Chondrocyte (in vitro differentiated cells): ENCODE measurements around the gene GNAI3. TPM values are rescaled to one million over a fixed set of nuclear protein-coding genes. Genes with fewer than 3 reads are reported as not detected.

ENCODE experiments used
- DNase-seq: peaks from one replicate; pipeline ENCODE4 v3.0.0; 2021; ENCODE audit warnings: mixed read lengths, low spot score
- H3K27ac Mint-ChIP-seq: one replicate; pipeline ENCODE4 v1.8.0; 2021; ENCODE audit warnings: mild to moderate bottlenecking, moderate library complexity, mixed read lengths; ENCODE audit not compliant: unreplicated experiment
- H3K27me3 Mint-ChIP-seq: 2 replicates; pipeline ENCODE4 v1.8.0; 2021; ENCODE audit warnings: low read depth, mixed read lengths
- H3K36me3 Mint-ChIP-seq: 2 replicates; pipeline ENCODE4 v1.8.0; 2021; ENCODE audit warnings: low read depth, mixed read lengths
- H3K4me1 Mint-ChIP-seq: 2 replicates; pipeline ENCODE4 v1.8.0; 2021; ENCODE audit warnings: low read depth, mild to moderate bottlenecking, mixed read lengths
- H3K4me3 Mint-ChIP-seq: one replicate; pipeline ENCODE4 v1.8.0; 2021; ENCODE audit warnings: mild to moderate bottlenecking, moderate library complexity, mixed read lengths; ENCODE audit not compliant: unreplicated experiment
- H3K9me3 Mint-ChIP-seq: 2 replicates; pipeline ENCODE4 v1.8.0; 2021; ENCODE audit warnings: low read depth, mixed read lengths
- CTCF ChIP-seq: fragments of 200-600 bp; sonication (generic); IDR thresholded peaks from 2 replicates; pipeline ENCODE4 v1.5.0; 2021; ENCODE audit warnings: antibody characterized with exemption, mild to moderate bottlenecking, moderate library complexity
- total RNA-seq: library from RNA; stranded (reverse); gene quantifications from 3 replicates; pipeline ENCODE4 v1.2.1, GENCODE V29; 2021

Gene GNAI3
- total RNA-seq, 1 donor from 2014 or later: 10.7 TPM

GRCh38 chr1:109630898-109631512 lies 82.6 kb downstream of the GNAI3 start:
- Mint-ChIP-seq H3K4me1 (peaks cover 1% of the 10 kb centered on the region), H3K4me3 (no peak overlapping the region), H3K27ac (no peak overlapping the region), H3K9me3 (no peaks in the 10 kb centered on the region), H3K36me3 (peaks cover 34% of the 10 kb centered on the region), H3K27me3 (no peaks in the 10 kb centered on the region)
- no peak for DNase-seq
- TF ChIP-seq CTCF: no peak

- no peak overlapping the region for H3K27ac Mint-ChIP-seq
- TF ChIP-seq CTCF: no peak
Measured at GRCh38 chr1:109631513-109632505, 83.4 kb downstream of the GNAI3 start.

GRCh38 chr1:109632671-109633346 lies 84.4 kb downstream of the GNAI3 start:
- no peaks in the 10 kb centered on the region for H3K9me3 Mint-ChIP-seq
- no peak for DNase-seq

More at GRCh38 chr1:109631513-109632505, 83.4 kb downstream of the GNAI3 start:
- Mint-ChIP-seq H3K4me3 (no peak overlapping the region), H3K36me3 (peaks cover 28% of the 10 kb centered on the region), H3K27me3 (no peaks in the 10 kb centered on the region), H3K4me1 (peaks cover 6% of the 10 kb centered on the region), H3K9me3 (no peaks in the 10 kb centered on the region)
- no peak for DNase-seq

GRCh38 chr1:109634292-109634691 lies 85.9 kb downstream of the GNAI3 start:
- DNase-seq: no peak
- Mint-ChIP-seq H3K4me3 (no peak overlapping the region), H3K27me3 (no peaks in the 10 kb centered on the region), H3K27ac (no peak overlapping the region), H3K4me1 (peaks cover 6% of the 10 kb centered on the region), H3K36me3 (peaks cover 14% of the 10 kb centered on the region), H3K9me3 (no peaks in the 10 kb centered on the region)
- TF ChIP-seq CTCF: no peak

More at GRCh38 chr1:109632671-109633346, 84.4 kb downstream of the GNAI3 start:
- H3K4me1 Mint-ChIP-seq: peaks cover 6% of the 10 kb centered on the region
- no peak for TF ChIP-seq CTCF
- peaks cover 23% of the 10 kb centered on the region for H3K36me3 Mint-ChIP-seq
- no peaks in the 10 kb centered on the region for H3K27me3 Mint-ChIP-seq
- no peak overlapping the region for H3K27ac Mint-ChIP-seq
- no peak overlapping the region for H3K4me3 Mint-ChIP-seq
